22Rv1 (cell line): ENCODE results near the gene RCBTB1.
A peak's percentile ranks its signal among the peaks of the same experiment; 100 is the strongest.

Experiments used
- H3K27ac ChIP-seq: fragments of 450-650 bp; 2 replicates; pipeline ENCODE4 v1.5.1; 2017
- ZFX ChIP-seq: fragments of 450-650 bp; IDR thresholded peaks from 2 replicates; pipeline ENCODE4 v1.6.1; 2017; ENCODE audit warnings: antibody characterized with exemption, borderline replicate concordance
- TF ChIP-seq, protein P1 (sequence below): fragments of 450-650 bp; IDR thresholded peaks from 2 replicates; pipeline ENCODE4 v1.5.1; 2017; ENCODE audit warnings: mild to moderate bottlenecking

Gene RCBTB1

DNA sequence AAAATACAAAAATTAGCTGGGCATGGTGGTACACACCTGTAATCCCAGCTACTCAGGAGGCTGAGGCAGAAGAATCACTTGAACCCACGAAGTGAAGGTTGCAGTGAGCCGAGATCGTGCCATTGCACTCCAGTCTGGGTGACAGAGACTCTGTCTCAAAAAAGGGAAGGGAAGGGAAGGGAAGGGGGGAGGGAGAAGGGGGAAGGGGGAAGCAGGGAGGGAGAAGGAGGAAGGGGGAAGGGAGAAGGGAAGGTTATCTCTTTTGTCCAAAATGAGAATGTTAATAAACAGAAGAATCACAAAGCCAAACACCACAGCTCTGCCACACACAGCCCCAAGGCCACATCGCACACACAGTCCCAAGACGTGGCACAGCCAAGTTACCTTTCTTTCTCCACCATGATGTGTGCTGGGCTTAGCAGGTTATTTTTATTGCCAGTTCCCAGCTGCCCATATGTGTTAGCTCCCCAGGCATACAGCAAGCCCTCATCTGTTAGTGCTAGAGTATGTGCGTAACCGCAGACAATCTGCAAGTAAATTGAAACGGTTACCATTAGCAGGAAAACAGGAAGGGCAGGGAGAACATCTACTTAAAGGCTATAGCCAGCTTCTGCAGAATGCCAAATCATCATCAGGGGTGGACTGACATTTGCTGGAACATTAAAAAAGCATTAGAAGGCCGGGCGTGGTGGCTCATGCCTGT, 34.3 kb downstream of the RCBTB1 start:
- TF ChIP-seq ZFX: no peak
- TF ChIP-seq, protein P1, sequence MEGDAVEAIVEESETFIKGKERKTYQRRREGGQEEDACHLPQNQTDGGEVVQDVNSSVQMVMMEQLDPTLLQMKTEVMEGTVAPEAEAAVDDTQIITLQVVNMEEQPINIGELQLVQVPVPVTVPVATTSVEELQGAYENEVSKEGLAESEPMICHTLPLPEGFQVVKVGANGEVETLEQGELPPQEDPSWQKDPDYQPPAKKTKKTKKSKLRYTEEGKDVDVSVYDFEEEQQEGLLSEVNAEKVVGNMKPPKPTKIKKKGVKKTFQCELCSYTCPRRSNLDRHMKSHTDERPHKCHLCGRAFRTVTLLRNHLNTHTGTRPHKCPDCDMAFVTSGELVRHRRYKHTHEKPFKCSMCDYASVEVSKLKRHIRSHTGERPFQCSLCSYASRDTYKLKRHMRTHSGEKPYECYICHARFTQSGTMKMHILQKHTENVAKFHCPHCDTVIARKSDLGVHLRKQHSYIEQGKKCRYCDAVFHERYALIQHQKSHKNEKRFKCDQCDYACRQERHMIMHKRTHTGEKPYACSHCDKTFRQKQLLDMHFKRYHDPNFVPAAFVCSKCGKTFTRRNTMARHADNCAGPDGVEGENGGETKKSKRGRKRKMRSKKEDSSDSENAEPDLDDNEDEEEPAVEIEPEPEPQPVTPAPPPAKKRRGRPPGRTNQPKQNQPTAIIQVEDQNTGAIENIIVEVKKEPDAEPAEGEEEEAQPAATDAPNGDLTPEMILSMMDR: no peak
- H3K27ac ChIP-seq: no peak overlapping the region

DNA sequence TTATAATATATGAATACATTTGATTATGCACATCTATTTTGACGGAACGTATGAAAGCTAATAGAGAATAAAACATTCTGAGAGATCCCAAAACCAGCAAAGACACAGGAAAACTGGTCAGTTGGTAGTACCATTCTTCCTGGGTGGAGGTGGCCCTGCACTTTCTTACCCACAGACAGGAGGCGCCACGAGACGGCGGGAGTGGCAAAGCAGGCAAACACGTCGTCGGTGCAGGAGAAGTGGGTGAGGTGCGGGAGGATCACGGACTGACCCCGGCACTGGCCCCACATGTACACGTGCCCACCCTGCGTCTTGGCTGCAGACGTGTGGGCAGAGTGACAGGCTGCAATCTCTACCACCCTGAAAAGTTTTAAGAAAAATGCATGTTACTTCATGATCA, 36.1 kb downstream of the RCBTB1 start:
- no peak for TF ChIP-seq ZFX
- TF ChIP-seq, protein P1: peak; percentile 39

DNA sequence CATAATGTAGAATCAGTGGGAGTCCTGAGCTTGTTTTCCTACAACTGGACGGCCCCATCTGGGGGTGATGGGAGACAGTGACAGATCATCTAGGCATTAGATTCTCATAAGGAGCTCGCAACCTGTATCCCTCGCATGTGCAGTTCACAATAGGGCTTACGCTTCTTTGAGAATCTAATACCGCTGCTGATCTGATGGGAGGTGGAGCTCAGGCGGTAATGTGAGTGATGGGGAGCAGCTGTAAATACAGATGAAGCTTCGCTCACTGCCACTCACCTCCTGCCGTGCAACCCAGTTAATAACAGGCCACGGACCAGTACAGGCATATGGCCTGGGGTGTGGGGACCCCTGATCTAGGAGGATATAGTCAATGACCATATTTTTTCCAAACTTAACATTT, 38.8 kb downstream of the RCBTB1 start:
- no peak overlapping the region for H3K27ac ChIP-seq
- TF ChIP-seq, protein P1: no peak
- no peak for TF ChIP-seq ZFX

More for the DNA sequence above, 36.1 kb downstream of the RCBTB1 start:
- H3K27ac ChIP-seq: no peak overlapping the region

DNA sequence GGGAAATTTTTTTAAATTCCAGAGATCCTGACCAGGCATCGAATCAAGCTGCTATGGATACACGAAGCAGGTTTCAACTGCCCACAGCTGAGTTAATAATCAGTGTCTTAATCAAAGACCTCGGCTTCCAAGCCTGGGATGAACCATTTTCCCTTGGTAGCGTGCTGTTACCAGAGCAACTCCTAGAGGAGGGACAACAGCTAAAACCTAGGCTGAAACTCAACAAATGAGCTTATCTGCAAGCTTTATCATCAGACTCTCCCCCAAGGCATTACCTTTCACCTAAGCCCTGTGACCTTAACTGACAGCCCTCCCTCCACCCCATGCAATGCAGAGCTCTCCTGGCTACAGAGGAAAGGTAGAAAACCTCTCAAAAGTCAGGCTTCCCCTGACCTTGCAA, 39.7 kb downstream of the RCBTB1 start:
- H3K27ac ChIP-seq: no peak overlapping the region
- TF ChIP-seq, protein P1: no peak
- no peak for TF ChIP-seq ZFX

DNA sequence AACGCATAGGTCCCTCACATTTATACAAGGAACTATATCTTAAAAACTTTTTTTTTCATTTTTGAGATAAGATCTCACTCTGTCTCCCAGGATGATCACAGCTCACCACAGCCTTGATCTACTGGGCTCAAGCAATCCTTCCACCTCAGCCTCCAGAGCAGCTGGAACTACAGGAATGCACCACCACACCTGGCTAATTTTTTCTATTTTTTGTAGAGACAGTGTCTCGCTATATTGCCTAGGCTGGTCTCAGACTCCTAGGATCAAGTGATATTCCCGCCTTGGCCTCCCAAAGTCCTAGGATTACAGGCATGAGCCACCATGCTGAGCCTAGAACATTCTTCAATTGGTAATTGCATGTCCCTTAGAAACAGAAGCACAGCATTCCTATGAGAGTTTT, 41.7 kb downstream of the RCBTB1 start:
- H3K27ac ChIP-seq: no peak overlapping the region
- TF ChIP-seq, protein P1: no peak
- TF ChIP-seq ZFX: no peak

DNA sequence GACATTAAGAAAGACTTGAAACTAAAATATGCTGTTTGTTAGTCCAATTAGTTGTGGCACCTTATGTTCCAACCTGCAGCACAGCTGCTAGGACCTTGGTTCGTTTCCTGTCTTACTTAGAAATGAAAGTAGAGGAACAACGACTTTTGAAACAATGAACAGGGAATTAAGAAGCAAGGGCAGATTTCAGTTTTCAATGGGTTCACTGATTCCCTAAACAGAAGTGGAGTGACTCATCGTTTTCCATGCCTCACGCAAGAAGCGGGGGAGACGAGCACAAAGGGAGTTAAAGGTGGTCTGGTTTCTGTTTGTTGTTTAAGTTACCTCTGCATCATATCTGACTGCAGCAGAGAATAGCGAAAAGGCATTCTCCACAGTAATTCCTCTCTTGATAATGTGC, 44.8 kb downstream of the RCBTB1 start:
- no peak overlapping the region for H3K27ac ChIP-seq
- TF ChIP-seq, protein P1: no peak

DNA sequence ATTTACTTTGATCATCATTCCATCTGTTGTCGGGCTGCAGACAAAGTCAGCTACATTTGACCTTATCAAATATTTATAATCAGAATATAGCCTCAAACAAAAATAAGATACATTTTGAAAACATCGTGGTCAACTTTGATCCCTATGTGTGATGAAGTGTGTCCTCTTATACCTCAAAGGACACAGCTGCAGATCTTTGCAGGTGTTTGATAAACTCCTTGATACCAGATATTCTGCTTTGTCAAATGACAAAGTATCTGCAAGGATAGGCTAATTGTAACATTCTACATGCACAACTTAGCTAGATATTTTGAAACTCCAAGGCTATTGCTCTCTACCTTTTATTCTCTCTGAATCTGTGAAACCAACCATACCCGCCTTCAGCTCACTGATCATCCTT, 45.6 kb downstream of the RCBTB1 start:
- no peak overlapping the region for H3K27ac ChIP-seq
- TF ChIP-seq, protein P1: no peak
- no peak for TF ChIP-seq ZFX
